HEK293 (cell line): ENCODE data around the gene CEBPA.

Experiments
- CTCF ChIA-PET: fragments of 350-600 bp; formaldehyde crosslinking; extraction: SDS; loops from one replicate; lab custom pipeline; 2021; ENCODE audit warnings: antibody characterized with exemption; lab: Yijun Ruan, JAX
- POLR2A ChIA-PET: fragments of 300-600 bp; formaldehyde crosslinking; extraction: SDS; loops from one replicate; lab custom pipeline; 2020; ENCODE audit warnings: antibody characterized with exemption, inconsistent platforms; lab: Yijun Ruan, JAX
- H3K27ac ChIP-seq: fragments of 200-500 bp; sonication (Bioruptor generic); 2 replicates; pipeline ENCODE4 v1.5.1; 2014; ENCODE audit warnings: low read depth, low read length, control low read depth, inconsistent platforms; ENCODE audit errors: extremely low read depth
- H3K36me3 ChIP-seq, 2 experiments: fragments of 200-500 bp in 1 of 2; sonication (Bioruptor generic) in 1 of 2; 1 replicate in 1 of 2; 2 replicates in 1 of 2; pipeline ENCODE4 v1.5.1; 2014 to 2017; ENCODE audit warnings: inconsistent platforms in 2 of 2, low read length in 2 of 2; ENCODE audit not compliant: control insufficient read depth in 2 of 2, insufficient read depth in 1 of 2
- H3K4me1 ChIP-seq: fragments of 200-500 bp; sonication (Bioruptor generic); 2 replicates; pipeline ENCODE4 v1.5.1; 2014; ENCODE audit warnings: mild to moderate bottlenecking, low read length, inconsistent platforms; ENCODE audit not compliant: control insufficient read depth, insufficient read depth
- H3K4me3 ChIP-seq: 2 replicates; pipeline ENCODE4 v1.5.1; 2011; ENCODE audit warnings: low read depth, mild to moderate bottlenecking, control low read depth, low read length, moderate library complexity
- H3K9me3 ChIP-seq: fragments of 200-500 bp; sonication (Bioruptor generic); 2 replicates; pipeline ENCODE4 v1.5.1; 2014; ENCODE audit warnings: low read depth, low read length, inconsistent platforms; ENCODE audit not compliant: control insufficient read depth, insufficient read depth
- BCL11B ChIP-seq: fragments of 450-650 bp; formaldehyde crosslinking; IDR thresholded peaks from 2 replicates; pipeline ENCODE4 v1.5.1; 2016; ENCODE audit warnings: low read depth, missing biosample characterization, missing genetic modification characterization
- EGR2 ChIP-seq: fragments of 450-650 bp; formaldehyde crosslinking; IDR thresholded peaks from 2 replicates; pipeline ENCODE4 v1.5.1; 2016; ENCODE audit warnings: low read depth, missing biosample characterization, missing genetic modification characterization
- IKZF3 ChIP-seq: fragments of 450-650 bp; IDR thresholded peaks from 2 replicates; pipeline ENCODE4 v1.5.0; 2018; ENCODE audit warnings: missing biosample characterization, mild to moderate bottlenecking, missing genetic modification characterization, moderate library complexity
- KLF1 ChIP-seq: fragments of 450-650 bp; formaldehyde crosslinking; IDR thresholded peaks from 2 replicates; pipeline ENCODE4 v1.5.1; 2016; ENCODE audit warnings: missing biosample characterization, missing genetic modification characterization
- TCF7L2 ChIP-seq: IDR thresholded peaks from 2 replicates; pipeline ENCODE4 v1.6.1; 2011; ENCODE audit warnings: low read depth, mild to moderate bottlenecking, inconsistent platforms, low read length, moderate library complexity, borderline replicate concordance
- ZBTB21 ChIP-seq: fragments of 450-650 bp; formaldehyde crosslinking; IDR thresholded peaks from 2 replicates; pipeline ENCODE4 v1.5.1; 2017; ENCODE audit warnings: missing biosample characterization, missing genetic modification characterization
- ZBTB7A ChIP-seq: fragments of 450-650 bp; formaldehyde crosslinking; IDR thresholded peaks from 2 replicates; pipeline ENCODE4 v1.5.1; 2016; ENCODE audit warnings: low read depth, missing biosample characterization, missing genetic modification characterization
- ZFP69B ChIP-seq: fragments of 450-650 bp; formaldehyde crosslinking; IDR thresholded peaks from 2 replicates; pipeline ENCODE4 v1.5.1; 2016; ENCODE audit warnings: missing biosample characterization, missing genetic modification characterization
- ZNF169 ChIP-seq: fragments of 450-650 bp; formaldehyde crosslinking; IDR thresholded peaks from 2 replicates; pipeline ENCODE4 v1.5.1; 2016; ENCODE audit warnings: missing biosample characterization, missing genetic modification characterization
- ZNF202 ChIP-seq: fragments of 450-650 bp; formaldehyde crosslinking; IDR thresholded peaks from 2 replicates; pipeline ENCODE4 v1.5.1; 2016; ENCODE audit warnings: missing biosample characterization, missing genetic modification characterization, borderline replicate concordance
- ZNF211 ChIP-seq: fragments of 450-650 bp; formaldehyde crosslinking; IDR thresholded peaks from 2 replicates; pipeline ENCODE4 v1.5.1; 2016; ENCODE audit warnings: low read depth, missing biosample characterization, missing genetic modification characterization
- ZNF221 ChIP-seq: fragments of 450-650 bp; formaldehyde crosslinking; IDR thresholded peaks from 2 replicates; pipeline ENCODE4 v1.5.1; 2017; ENCODE audit warnings: missing biosample characterization, missing genetic modification characterization, borderline replicate concordance
- ZNF239 ChIP-seq: fragments of 450-650 bp; formaldehyde crosslinking; IDR thresholded peaks from 2 replicates; pipeline ENCODE4 v1.5.1; 2016; ENCODE audit warnings: missing biosample characterization, missing genetic modification characterization
- ZNF354C ChIP-seq: fragments of 450-650 bp; formaldehyde crosslinking; IDR thresholded peaks from 2 replicates; pipeline ENCODE4 v1.5.1; 2016; ENCODE audit warnings: missing biosample characterization, missing genetic modification characterization, low read depth, borderline replicate concordance
- ZNF433 ChIP-seq: fragments of 450-650 bp; formaldehyde crosslinking; IDR thresholded peaks from 2 replicates; pipeline ENCODE4 v1.5.1; 2016; ENCODE audit warnings: missing biosample characterization, missing genetic modification characterization, low read depth
- ZNF501 ChIP-seq: fragments of 450-650 bp; formaldehyde crosslinking; IDR thresholded peaks from 2 replicates; pipeline ENCODE4 v1.5.1; 2016; ENCODE audit warnings: missing biosample characterization, missing genetic modification characterization
- ZNF549 ChIP-seq: fragments of 450-650 bp; IDR thresholded peaks from 2 replicates; pipeline ENCODE4 v1.5.1; 2018; ENCODE audit warnings: missing biosample characterization, missing genetic modification characterization, mild to moderate bottlenecking, inconsistent platforms, moderate library complexity
- ZNF561 ChIP-seq: fragments of 450-650 bp; IDR thresholded peaks from 2 replicates; pipeline ENCODE4 v1.5.1; 2018; ENCODE audit warnings: missing biosample characterization, missing genetic modification characterization, borderline replicate concordance
- ZNF600 ChIP-seq: fragments of 450-650 bp; formaldehyde crosslinking; IDR thresholded peaks from 2 replicates; pipeline ENCODE4 v1.5.1; 2016; ENCODE audit warnings: missing biosample characterization, missing genetic modification characterization
- ZNF677 ChIP-seq: fragments of 450-650 bp; IDR thresholded peaks from 2 replicates; pipeline ENCODE4 v1.5.0; 2018; ENCODE audit warnings: missing biosample characterization, mild to moderate bottlenecking, missing genetic modification characterization, moderate library complexity
- ZNF76 ChIP-seq: fragments of 450-650 bp; formaldehyde crosslinking; IDR thresholded peaks from 2 replicates; pipeline ENCODE4; 2016; ENCODE audit warnings: low read depth, missing biosample characterization, missing genetic modification characterization, borderline replicate concordance
- ZNF785 ChIP-seq: fragments of 450-650 bp; formaldehyde crosslinking; IDR thresholded peaks from 2 replicates; pipeline ENCODE4 v1.5.1; 2016; ENCODE audit warnings: missing biosample characterization, missing genetic modification characterization
- ZSCAN30 ChIP-seq: fragments of 450-650 bp; IDR thresholded peaks from 2 replicates; pipeline ENCODE4 v1.5.1; 2018; ENCODE audit warnings: missing biosample characterization, mild to moderate bottlenecking, missing genetic modification characterization, moderate library complexity
- TF ChIP-seq, protein P1 (sequence below): fragments of 450-650 bp; IDR thresholded peaks from 2 replicates; pipeline ENCODE4 v1.5.1; 2018; ENCODE audit warnings: missing biosample characterization, mild to moderate bottlenecking, missing genetic modification characterization
- TF ChIP-seq, protein P2 (sequence below): fragments of 450-650 bp; formaldehyde crosslinking; IDR thresholded peaks from 2 replicates; pipeline ENCODE4 v1.5.0; 2017; ENCODE audit warnings: missing biosample characterization, missing genetic modification characterization, borderline replicate concordance
- TF ChIP-seq, protein P3 (sequence below): fragments of 450-650 bp; formaldehyde crosslinking; IDR thresholded peaks from 2 replicates; pipeline ENCODE4 v1.5.1; 2016; ENCODE audit warnings: missing biosample characterization, missing genetic modification characterization

CEBPA gene

DNA sequence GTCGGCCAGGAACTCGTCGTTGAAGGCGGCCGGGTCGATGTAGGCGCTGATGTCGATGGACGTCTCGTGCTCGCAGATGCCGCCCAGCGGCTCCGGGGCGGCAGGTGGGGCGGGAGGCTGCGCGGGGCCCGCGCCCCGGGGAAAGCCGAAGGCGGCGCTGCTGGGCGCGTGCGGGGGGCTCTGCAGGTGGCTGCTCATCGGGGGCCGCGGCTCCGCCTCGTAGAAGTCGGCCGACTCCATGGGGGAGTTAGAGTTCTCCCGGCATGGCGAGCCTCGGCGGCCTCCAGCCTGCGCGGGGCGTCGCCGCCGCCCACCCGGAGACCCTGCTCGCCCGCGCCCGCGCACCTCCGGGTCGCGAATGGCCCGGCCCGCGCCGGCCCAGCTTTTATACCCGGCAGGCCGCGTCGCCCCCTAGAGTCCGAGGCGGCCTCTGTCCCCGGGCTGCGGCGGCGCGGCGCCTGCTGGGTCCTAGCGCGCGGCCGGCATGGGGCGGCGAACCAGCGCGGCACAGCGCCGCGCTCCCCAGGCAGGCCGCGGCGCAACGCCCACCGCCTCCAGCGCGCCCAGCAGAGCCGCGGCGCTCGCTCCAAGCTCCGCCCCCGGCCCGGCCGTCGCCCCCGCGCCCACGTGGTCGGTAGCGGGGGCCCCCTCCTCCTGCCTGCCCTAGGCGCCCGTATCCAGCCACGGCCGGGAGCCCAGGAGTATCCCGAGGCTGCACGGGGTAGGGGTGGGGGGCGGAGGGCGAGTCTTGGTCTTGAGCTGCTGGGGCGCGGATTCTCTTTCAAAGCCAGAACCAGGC is at the start of gene CEBPA (continued):
- TF ChIP-seq EGR2, result peak; percentile 42
- peak; percentile 37; the same call in 1 of the 2 replicates for TF ChIP-seq ZNF600 (tag by site-specific recombination)
- peak; percentile 98 for TF ChIP-seq ZNF561 (tag by site-specific recombination)
- TF ChIP-seq, protein P1, sequence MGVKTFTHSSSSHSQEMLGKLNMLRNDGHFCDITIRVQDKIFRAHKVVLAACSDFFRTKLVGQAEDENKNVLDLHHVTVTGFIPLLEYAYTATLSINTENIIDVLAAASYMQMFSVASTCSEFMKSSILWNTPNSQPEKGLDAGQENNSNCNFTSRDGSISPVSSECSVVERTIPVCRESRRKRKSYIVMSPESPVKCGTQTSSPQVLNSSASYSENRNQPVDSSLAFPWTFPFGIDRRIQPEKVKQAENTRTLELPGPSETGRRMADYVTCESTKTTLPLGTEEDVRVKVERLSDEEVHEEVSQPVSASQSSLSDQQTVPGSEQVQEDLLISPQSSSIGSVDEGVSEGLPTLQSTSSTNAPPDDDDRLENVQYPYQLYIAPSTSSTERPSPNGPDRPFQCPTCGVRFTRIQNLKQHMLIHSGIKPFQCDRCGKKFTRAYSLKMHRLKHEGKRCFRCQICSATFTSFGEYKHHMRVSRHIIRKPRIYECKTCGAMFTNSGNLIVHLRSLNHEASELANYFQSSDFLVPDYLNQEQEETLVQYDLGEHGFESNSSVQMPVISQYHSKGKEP, result peak; percentile 88
- no peak for TF ChIP-seq ZNF354C (tag by site-specific recombination)
- TF ChIP-seq ZNF202 (tag by site-specific recombination), result no peak
- TF ChIP-seq ZBTB7A (tag by site-specific recombination), result peak; percentile 90; the same call in 1 of the 2 replicates
- no peak for TF ChIP-seq TCF7L2
- peak; percentile 90; the same call in 1 of the 2 replicates for TF ChIP-seq ZNF221 (tag by site-specific recombination)
- TF ChIP-seq KLF1 (tag by site-specific recombination), result peak; percentile 42; the same call in 1 of the 2 replicates
- TF ChIP-seq ZNF785 (tag by site-specific recombination), result peak; percentile 79
- TF ChIP-seq ZNF76 (tag by site-specific recombination), result no peak; the same call in 1 of the 2 replicates

DNA sequence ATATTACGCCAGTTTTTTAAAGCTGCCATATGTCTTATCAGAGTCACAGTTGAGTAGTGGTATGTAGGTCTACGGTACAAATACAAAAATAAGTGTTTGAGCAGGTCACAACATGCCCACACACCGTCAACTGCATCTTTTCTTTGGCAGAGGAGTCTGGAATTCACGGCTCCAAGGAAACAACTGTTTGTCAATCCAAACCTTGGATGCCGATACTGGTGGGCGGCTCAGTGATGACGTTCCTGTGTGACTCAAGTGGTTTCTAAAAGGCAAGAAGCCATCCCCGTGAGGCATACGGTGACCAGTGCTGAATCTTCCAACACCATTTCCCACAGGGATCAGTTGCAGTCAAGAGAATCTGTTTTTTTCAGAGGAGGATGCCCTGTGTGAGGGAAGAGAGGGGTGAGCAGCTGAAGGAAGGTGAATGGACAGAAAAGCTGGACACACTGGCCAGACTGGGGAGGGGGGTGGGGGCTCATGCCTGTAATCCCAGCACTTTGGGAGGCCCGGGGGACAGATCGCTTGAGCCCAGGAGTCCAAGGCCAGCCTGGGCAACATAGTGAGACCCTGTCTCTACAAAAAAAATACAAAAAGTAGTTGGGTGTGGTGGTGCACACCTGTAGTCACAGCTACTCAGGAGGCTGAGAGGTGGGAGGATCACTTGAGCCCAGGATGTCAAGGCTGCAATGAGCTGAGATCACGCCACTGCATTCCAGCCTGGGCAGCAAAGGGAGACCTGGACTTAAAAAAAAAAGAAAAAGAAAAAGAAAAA is 48.4 kb upstream of the CEBPA start:
- no peak overlapping the region for H3K27ac ChIP-seq
- no peaks in the 10 kb centered on the region; the same call in none of the 2 replicates for H3K9me3 ChIP-seq
- no peaks in the 10 kb centered on the region; a peak in 1 of 3 replicates for H3K36me3 ChIP-seq
- H3K4me3 ChIP-seq, result no peak overlapping the region
- POLR2A ChIA-PET, result interaction anchor here (0.7 to 1.4 kb wide), 2 partner anchors 48 to 438 kb away, joined by 3 to 4 read pairs; partner anchors contain the start of gene CEBPA
- CTCF ChIA-PET, result interaction anchor here (0.9 to 2.1 kb wide), 4 partner anchors 10 to 115 kb away, joined by 3 to 6 read pairs (median 4); no protein-coding TSS in a partner anchor
- H3K4me1 ChIP-seq, result peaks cover 21% of the 10 kb centered on the region
- no peak for TF ChIP-seq ZFP69B (tag by site-specific recombination)
- TF ChIP-seq ZNF169 (tag by site-specific recombination), result no peak
- TF ChIP-seq ZNF677 (tag by site-specific recombination), result no peak
- TF ChIP-seq, protein P2, sequence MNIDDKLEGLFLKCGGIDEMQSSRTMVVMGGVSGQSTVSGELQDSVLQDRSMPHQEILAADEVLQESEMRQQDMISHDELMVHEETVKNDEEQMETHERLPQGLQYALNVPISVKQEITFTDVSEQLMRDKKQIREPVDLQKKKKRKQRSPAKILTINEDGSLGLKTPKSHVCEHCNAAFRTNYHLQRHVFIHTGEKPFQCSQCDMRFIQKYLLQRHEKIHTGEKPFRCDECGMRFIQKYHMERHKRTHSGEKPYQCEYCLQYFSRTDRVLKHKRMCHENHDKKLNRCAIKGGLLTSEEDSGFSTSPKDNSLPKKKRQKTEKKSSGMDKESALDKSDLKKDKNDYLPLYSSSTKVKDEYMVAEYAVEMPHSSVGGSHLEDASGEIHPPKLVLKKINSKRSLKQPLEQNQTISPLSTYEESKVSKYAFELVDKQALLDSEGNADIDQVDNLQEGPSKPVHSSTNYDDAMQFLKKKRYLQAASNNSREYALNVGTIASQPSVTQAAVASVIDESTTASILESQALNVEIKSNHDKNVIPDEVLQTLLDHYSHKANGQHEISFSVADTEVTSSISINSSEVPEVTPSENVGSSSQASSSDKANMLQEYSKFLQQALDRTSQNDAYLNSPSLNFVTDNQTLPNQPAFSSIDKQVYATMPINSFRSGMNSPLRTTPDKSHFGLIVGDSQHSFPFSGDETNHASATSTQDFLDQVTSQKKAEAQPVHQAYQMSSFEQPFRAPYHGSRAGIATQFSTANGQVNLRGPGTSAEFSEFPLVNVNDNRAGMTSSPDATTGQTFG (tag by site-specific recombination), result no peak
- no peak for TF ChIP-seq ZNF501 (tag by site-specific recombination)
- TF ChIP-seq, protein P3, sequence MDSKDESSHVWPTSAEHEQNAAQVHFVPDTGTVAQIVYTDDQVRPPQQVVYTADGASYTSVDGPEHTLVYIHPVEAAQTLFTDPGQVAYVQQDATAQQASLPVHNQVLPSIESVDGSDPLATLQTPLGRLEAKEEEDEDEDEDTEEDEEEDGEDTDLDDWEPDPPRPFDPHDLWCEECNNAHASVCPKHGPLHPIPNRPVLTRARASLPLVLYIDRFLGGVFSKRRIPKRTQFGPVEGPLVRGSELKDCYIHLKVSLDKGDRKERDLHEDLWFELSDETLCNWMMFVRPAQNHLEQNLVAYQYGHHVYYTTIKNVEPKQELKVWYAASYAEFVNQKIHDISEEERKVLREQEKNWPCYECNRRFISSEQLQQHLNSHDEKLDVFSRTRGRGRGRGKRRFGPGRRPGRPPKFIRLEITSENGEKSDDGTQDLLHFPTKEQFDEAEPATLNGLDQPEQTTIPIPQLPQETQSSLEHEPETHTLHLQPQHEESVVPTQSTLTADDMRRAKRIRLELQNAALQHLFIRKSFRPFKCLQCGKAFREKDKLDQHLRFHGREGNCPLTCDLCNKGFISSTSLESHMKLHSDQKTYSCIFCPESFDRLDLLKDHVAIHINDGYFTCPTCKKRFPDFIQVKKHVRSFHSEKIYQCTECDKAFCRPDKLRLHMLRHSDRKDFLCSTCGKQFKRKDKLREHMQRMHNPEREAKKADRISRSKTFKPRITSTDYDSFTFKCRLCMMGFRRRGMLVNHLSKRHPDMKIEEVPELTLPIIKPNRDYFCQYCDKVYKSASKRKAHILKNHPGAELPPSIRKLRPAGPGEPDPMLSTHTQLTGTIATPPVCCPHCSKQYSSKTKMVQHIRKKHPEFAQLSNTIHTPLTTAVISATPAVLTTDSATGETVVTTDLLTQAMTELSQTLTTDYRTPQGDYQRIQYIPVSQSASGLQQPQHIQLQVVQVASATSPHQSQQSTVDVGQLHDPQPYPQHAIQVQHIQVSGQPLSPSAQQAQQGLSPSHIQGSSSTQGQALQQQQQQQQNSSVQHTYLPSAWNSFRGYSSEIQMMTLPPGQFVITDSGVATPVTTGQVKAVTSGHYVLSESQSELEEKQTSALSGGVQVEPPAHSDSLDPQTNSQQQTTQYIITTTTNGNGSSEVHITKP (tag by site-specific recombination), result no peak
- TF ChIP-seq IKZF3 (tag by site-specific recombination), result no peak; the same call in 1 of the 2 replicates
- no peak for TF ChIP-seq ZNF549 (tag by site-specific recombination)
- TF ChIP-seq ZNF239 (tag by site-specific recombination), result no peak
- no peak for TF ChIP-seq ZNF433 (tag by site-specific recombination)
- no peak for TF ChIP-seq ZSCAN30 (tag by site-specific recombination)
- TF ChIP-seq ZBTB21 (tag by site-specific recombination), result peak; percentile 65; the same call in 1 of the 2 replicates
- TF ChIP-seq BCL11B (tag by site-specific recombination), result no peak
- peak; percentile 70; the same call in 1 of the 2 replicates for TF ChIP-seq ZNF600 (tag by site-specific recombination)
- no peak for TF ChIP-seq ZNF211
